ENCODE measurements around the gene MATN1.

GRCh38 chr1:30741239-30741894, 18.0 kb upstream of the MATN1 start:
- no peak for TF ChIP-seq CTCF (IDR thresholded peaks at IDR 0.05)
- TF ChIP-seq POLR2A (IDR thresholded peaks at IDR 0.05) = no peak
